Measurements from ENCODE around the gene CD44.

The CD44 gene

DNA sequence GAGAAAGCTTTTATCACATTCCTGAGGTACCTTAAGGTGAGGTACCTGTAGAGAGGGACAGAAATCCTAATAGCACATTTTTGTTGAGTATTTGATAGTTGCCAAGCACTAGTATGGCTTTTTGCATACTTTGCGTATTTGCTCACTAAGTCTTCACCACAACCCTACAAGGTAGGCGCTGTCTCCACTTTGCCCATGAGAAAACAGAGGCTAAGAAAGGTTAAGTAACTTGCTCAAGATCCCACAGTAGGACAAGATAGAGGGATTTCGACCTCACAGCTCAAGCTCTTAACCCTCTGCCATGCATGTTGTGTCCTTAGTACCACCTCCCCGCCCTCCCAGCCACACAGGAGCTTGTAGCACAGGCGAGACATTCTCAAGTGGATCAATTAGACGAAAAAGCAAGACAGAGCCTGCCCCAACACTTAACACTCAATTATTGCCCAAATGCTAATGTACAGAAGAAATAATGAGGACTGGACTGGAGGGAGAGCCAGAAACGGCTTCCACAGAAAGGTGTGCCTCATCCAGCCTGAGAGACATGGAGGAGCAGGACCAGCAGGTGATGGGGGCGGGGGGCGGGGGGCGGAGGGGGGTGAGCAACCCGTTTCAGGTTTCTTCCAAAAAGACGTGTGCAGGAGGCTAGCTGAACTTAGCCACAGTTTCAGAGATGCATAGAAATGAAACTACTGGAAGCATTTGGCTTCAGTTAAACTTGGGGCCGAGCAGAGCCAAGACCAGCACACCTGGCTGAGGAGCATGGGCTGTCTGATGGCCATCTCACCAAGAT lies 26.7 kb upstream of the CD44 start:
- DNase-seq (ENCODE audit: low spot score) = no peak

DNA sequence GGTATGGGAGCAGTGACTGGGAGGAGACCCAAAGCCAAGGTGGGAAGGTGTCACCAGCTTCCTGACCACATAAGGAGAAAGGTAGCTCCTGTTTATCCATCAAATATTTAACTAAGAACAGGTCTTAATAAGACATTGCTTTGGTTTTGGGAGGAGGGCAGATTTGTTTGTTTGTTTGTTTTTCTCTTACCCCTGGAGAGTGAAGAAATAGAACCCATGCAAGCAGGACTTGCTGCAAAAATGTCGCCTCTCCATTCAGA lies 26.2 kb upstream of the CD44 start:
- DNase-seq (ENCODE audit: low spot score) = no peak

DNA sequence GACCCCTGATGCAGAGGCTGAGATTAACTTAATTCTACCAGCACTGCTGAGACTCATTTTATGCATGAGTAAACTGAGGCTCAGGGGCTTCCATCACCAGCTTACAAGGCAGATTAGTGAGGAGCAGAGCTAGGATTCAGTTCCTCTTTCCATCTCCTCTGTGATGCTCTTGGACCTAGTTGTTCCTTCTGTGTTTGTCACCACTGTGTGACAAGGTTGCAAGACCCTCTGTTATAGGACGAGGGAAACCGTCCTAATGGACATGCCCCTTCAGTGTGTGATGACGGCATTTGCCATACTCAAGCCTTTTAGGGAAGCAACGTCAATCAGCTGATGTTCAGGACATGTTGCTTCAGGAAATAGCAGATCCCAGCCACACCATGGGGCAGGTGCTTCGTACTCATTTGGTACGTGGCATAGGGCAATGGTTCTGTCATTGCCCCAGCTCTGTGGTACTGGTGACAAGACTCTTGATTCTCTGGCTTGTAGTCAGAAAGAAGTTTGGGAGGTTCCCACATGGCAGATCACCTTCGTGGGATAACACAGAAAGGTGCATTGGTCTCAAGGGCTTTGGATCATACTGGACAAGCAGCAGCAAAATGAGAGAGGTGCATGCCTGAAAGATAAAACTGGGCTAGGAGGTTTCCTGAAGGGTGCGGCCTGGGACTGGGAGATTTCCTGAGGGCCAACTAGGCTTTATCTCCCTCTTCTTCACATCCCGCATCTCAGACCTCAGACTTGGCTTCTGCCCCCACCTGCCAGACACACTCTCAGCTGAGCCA lies 23.9 kb upstream of the CD44 start:
- no peak for DNase-seq (ENCODE audit: low spot score)

DNA sequence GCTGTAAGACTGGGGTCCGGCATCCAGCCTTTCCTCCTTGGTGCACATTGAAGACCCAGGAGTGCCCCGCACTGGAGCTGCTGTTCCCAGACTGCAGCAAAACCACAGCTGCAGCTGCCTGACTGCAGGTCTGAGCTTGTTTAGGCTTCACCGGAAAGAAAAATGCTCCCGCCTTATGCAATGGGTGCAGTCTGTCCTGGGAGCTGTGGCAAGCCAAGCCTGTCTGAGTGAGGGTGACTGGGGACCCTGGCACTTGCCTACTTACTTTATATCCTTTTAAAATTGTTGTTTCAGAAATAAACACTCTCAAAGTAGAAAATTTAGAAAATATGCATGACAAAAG lies 23.3 kb upstream of the CD44 start:
- no peak for DNase-seq (ENCODE audit: low spot score)

DNA sequence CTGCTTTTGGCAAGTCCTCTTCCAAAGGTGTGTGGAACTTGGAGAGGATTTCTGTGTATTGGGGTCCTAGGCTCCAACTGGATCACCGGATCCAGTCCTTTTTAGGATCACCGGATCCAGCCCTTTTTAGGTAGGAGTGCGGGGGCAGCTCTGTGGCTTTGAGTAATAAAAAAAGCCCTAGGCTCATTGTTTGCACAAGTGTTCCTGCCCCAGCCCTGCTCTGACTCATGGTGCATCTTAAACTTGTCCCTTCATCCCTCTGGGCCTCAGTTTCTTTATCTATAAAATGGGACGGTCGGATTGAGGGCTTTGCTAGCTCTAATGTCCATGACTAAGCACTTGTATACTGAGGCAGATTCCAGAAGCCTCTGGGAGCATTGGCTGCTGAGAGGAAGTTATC lies 22.7 kb upstream of the CD44 start:
- DNase-seq (ENCODE audit: low spot score) = no peak

DNA sequence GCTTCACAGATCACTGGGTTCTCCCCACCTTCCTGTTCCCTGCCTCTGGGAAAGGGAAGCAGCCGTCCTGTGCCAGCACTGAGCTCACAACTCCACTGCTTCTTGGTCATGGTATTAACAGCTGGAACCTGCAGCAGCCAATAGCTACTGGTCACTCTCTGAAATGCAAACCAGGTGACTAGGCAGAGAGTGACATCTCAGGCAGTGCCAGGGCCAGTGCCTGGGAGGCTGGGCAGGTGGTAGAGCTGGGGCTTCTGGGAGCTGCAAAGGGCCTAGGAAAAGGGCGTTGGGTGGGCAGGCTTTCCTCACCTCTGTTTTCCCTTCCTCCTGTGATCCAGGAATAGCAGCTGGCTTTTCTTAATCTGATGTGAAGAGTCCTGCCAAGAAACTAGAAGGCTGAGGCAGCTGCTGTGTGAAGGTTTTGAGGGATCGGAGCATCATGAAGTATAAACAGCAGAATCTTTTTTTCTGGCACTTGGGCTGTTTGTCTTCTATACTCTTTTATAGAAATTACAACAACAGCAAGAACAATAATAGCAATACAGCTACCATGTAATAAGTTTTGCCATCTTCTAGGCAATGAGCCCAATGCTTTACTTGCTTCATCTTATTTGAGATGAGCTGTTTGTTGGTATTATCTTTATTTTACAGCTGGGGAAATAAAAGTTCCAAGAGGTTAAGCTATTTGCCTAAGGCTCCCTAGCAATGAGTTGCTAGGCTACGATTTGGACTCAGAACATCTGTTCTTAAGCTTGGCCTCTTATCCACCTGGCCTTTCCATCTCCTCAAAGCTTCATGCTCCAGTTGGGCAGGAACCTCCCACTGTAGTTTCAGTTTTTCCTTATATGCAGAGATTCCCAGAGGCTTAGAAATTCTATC lies 22.0 kb upstream of the CD44 start:
- DNase-seq (ENCODE audit: low spot score) = no peak

DNA sequence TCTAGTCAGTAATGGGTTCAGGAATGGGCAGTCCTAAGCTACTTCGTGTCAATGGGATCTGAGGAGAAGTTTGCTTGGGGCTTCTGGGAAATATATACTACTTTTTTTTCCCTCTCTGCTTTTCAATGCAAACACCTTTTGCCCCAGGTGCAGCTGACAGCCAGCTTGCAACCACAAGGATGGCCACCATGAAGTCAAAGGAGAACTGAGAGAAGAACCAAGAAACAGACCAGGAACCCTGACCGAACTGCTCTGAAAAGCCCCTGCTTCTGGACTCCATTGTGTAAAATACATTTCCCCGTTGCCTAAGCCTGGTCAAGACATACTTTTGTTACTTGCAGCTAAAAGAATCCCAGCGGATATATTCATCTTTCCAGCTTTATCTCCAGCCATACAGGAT lies 20.1 kb upstream of the CD44 start:
- no peak for DNase-seq (ENCODE audit: low spot score)

DNA sequence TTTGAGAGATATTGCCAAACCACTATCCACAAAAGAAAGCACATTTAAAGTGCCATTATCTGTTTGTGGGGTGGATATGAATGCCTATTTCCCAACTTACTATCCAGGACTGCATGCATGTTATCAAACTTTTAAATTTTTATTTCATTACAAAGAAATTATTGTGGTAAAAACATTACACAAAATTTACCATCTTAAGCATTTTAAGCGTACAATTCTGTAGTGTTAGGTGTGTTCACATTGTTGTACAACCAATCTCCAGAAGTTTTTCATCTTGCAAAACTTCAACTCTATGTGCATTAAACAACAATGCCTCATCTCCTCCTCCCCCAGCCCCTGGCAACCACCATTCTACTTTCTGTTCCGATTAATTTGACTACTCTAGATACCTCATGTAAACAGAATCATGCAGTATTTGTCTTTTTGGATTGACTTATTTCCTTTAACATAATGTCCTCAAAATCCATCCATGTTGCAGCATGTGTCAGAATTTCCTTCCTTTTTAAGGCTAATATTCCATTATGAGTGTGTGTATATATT lies 17.6 kb upstream of the CD44 start:
- no peak for DNase-seq (ENCODE audit: low spot score)

DNA sequence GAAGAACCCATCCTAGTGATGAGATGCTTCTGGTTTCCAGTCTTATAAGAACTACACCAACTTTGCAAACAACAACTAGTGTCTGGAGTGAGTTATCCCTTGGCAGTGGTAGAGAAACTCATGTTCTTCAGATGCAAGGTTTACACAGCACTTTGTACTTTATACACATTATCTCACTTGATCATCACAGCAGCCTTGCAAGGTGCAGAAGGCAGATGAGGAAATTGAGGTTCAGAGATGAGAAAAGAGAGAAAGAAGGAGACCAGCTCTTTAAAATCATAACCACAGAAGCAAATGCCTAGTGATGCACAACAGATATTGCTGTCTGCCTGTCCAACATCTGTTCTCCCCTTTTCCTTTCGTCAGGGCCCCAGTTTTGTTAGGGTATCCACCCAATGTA lies 16.7 kb upstream of the CD44 start:
- no peak for DNase-seq (ENCODE audit: low spot score)

DNA sequence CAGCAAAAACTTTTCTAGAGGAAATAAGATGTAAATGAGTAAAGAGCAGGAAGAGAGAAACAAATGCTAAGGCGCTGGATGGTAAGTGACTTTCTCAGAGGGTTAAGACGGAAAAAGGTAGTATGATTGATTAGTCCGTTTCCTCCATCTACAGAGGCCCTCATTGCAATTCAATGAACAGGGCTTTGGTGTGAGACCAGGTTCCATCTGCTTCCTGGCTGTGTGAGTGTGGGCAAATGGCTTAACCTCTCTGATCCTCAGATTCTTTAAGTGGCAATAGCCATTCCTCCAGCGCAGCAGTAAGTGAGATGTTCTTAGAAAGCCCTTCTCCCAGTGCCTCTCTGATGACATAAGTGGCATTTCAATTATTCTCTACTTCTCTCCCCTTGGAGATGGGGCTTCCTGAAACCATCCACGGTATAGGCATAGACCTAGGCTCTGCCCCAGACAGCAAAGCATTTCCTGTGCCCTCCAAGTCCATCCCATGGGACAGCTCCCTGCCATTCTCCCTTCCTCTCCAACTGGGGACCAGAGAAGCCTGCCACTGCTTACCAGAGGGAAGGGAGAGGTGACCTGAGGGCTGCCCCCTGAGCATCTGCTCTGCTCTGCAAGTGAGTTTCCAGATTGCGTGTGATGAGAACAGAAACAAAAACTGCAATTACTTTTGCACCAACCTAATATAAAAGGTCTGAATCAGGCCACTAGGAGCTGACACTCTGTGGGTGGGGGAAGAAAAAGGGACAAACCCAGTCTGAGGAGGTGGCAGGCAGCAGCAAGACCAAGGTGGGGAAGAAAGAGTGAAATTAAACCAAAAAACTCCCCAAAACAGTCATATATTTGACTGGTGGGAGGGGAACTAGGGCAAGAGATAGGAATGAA lies 12.7 kb upstream of the CD44 start:
- no peak for DNase-seq (ENCODE audit: low spot score)

DNA sequence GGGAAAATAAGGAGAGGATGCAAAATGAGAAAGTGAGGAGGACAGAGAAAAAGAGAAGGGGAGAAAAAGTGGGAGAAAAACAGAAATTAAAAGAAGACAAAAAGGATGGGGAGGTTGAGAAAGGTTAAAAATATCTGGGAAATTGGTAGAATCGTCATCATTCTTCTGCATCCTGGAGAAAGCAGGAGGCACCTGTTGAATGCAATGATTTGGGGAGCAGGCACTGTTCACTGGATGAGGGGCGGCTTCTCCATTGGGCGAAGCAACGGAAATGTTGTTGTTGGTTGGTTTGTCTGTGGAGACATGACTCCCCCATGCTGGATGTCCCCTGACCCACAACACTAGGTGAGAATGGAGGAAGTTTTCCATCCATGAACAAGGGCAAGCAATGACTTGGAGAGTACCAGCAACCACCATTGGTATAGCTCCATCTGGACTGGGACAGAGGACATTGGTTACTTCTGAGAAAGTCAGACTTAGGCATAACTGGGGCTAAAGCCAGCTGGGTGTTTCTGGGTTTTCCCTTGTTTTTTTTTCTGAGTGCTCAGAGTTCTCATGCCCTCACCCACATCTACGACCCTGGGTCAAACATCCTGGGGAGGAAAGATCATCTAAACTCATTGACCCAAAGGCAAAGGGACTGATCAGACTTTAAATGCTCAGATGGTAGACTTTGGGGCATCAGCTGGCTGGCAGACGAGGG lies 11.9 kb upstream of the CD44 start:
- no peak for DNase-seq (ENCODE audit: low spot score)

DNA sequence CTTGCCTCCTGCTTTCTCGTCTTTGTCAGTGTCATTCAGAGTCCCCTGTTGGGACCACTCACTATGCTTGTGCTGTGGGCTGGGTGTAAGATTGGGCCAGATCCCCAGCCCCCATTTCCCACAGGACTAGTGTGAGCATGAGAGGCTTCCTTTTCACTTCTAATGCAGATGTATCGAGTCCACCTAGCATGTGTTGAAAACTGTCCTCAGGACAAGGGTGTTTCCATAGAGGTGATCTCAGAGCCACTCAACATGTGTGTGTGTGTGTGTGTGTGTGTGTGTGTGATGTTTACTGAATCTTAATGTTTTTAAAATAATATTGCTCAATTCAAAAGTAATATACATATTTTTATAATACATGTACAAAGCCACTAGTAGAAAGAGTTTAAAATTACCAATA lies 11.4 kb upstream of the CD44 start:
- DNase-seq (ENCODE audit: low spot score) = no peak

DNA sequence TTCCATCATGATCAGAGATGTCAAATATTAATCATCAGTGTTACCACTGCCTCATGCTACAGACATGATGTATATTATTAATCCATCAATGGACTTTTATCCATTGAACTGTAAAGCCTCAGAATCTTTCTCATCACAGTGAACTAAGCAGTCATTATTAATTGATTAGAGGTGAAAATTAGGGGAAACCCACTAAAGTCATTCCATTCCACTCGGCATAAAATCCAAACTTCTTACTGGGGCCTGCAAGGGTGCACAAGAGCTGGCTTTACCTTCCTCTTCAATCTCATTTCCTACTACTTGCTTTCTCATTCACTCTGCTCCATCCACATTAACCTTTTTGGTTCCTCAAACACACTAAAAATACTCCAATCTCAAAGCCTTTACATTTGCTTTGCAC lies 7.9 kb upstream of the CD44 start:
- no peak for DNase-seq (ENCODE audit: low spot score)

DNA sequence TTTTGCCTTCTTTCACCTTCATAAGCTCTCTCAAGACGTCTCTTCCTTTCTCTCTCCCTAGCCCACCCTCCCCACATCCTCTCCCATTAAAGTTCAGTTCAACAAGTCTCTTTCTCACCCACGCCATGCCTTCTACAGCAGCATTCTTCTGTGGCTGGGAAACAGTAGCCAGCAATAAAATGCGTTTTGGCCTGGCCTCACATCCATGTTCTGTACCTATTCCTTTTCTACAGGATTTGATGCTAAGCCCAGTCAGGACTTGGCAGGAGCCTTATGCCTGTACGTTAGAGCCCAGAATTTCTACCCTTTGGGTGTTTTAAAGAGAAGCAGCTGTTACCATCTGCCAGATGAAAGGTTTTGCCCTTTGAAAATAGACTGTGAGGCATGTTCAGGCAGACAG lies 7.1 kb upstream of the CD44 start:
- no peak for DNase-seq (ENCODE audit: low spot score)

DNA sequence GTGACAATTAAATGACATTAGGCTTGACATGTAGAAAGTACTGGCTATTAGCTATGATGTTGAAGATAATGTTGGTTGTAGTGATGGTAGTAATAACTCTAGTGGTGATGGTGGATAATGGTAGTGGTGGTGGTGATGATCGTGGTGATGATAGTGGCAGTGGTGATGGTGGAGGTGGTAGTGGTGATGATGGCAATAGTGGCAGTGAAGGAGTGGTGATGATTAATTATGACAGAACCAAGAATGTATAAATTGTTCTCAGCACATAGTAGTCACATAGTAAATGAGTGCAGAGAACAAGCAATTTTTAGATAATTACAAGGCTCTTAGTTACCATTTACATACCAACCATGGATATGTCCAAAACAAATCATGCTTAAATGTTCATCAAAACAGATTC lies 5.3 kb upstream of the CD44 start:
- DNase-seq (ENCODE audit: low spot score) = no peak

DNA sequence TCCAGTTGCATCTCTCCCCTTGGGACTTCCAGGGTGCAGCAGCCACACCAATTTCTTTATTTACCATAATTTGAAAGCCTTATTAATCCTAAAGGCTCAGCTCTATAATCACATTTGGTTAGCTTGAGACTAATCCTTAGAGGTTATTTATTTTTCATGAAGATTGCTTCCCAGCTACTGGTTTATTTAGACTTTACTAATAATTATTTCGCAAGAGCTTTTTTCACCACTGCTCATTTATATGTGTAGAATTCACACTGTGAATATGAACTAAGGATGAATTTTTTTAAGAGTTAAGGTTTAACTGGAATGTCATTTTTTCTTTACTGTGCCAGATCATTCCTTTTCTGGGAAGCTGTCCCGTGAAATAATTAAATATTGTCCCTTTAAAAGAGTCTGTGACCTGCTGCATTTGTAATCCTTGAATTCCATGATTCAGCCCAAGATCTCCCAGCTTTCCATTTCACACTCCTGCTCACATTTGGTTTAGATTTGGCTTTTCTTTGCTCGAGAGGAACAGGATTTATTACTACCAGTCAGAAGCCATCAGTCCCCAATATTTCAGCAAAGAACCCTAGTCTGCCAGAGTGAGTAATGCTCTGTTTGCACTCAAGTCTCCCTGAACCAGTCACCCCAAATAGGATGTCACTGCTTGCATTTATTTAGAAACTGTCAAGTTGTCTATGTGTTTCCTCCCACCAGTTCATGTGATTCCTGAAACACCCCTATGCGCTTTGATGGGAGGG lies 4.4 kb upstream of the CD44 start:
- no peak for DNase-seq (ENCODE audit: low spot score)

DNA sequence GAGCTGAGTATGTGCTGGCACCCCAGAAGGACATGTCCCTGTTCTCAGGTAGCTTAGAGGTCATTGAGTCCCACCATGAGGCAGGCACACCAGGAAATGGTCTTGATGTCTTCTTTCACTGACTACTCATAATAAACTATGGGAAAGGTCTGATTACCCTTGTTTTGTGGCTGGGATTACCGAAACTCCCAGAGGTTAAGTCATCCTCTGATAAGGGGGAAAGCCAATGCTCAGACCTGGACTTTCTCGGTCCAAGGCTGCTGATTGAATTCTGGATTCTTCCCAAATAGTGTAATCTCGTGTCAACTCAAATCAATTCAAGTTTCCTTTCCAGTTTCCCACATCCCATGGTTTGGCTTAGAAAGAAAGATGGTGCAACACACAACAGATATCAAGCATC lies 3.7 kb upstream of the CD44 start:
- no peak for DNase-seq (ENCODE audit: low spot score)

DNA sequence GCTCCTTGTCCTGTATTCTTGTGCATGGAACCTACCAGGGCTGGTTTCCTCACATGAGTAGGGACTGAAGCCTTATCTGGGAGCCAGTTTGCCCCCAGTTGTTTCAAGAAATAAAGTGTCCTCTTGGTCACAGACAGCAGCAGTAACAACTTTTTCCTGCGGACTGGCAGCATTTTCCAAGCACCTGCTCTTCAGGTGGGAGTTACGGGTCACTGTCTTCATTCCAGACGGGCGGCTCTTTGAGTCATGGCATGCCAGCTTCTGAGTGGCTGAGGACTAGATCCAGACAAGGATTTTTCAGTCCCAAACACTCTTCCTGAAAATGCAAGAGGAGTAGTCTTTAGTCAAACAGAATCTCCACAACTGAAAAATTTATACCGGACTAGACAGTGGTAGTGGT lies 2.7 kb upstream of the CD44 start:
- no peak for DNase-seq (ENCODE audit: low spot score)

DNA sequence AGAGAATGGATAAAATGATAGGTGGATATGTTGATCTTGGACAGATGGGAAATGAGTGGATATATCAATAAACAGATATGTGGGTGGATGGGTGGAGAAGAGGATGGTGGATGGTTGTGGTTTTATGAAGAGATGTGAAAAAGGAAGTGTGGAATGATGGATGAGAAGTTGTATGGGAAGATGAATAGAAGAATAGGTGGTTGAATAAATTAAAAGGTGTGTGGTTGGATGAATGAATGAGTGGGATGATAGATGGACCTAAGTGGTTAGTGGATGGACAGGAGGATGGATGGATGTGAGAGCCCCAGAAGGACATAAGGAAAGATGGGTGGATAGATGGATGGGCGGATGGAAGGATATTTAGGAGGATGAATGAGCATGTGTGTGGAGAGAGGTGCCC lies 913 bp upstream of the CD44 start:
- DNase-seq (ENCODE audit: low spot score) = no peak

DNA sequence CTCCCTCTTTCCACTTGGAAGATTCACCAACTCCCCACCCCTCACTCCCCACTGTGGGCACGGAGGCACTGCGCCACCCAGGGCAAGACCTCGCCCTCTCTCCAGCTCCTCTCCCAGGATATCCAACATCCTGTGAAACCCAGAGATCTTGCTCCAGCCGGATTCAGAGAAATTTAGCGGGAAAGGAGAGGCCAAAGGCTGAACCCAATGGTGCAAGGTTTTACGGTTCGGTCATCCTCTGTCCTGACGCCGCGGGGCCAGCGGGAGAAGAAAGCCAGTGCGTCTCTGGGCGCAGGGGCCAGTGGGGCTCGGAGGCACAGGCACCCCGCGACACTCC lies 397 bp upstream of the CD44 start:
- no peak for DNase-seq (ENCODE audit: low spot score)

Measured in hematopoietic multipotent progenitor cell treated with erythropoietin and hydrocortisone succinate and interleukin-3 and kit ligand, for 15 days (in vitro differentiated cells).